Activated naive CD4-positive, alpha-beta T cell treated with anti-CD3 and anti-CD28 coated beads, Interleukin-2, amount 50 U/mL, for 24 hours (primary cell): ENCODE measurements around the gene GLCE.

Source experiments
- H3K27ac Mint-ChIP-seq: one replicate; pipeline ENCODE4 v1.8.0; 2021; ENCODE audit warnings: mild to moderate bottlenecking, mixed read lengths
- H3K27me3 Mint-ChIP-seq: one replicate; pipeline ENCODE4 v1.8.0; 2021; ENCODE audit warnings: mixed read lengths
- H3K36me3 Mint-ChIP-seq: one replicate; pipeline ENCODE4 v1.8.0; 2021; ENCODE audit warnings: mixed read lengths
- H3K4me1 Mint-ChIP-seq: one replicate; pipeline ENCODE4 v1.8.0; 2021; ENCODE audit warnings: mixed read lengths
- H3K4me3 Mint-ChIP-seq: one replicate; pipeline ENCODE4 v1.8.0; 2021; ENCODE audit warnings: mild to moderate bottlenecking, mixed read lengths
- H3K9me3 Mint-ChIP-seq: one replicate; pipeline ENCODE4 v1.8.0; 2021; ENCODE audit warnings: mixed read lengths

GLCE gene

DNA sequence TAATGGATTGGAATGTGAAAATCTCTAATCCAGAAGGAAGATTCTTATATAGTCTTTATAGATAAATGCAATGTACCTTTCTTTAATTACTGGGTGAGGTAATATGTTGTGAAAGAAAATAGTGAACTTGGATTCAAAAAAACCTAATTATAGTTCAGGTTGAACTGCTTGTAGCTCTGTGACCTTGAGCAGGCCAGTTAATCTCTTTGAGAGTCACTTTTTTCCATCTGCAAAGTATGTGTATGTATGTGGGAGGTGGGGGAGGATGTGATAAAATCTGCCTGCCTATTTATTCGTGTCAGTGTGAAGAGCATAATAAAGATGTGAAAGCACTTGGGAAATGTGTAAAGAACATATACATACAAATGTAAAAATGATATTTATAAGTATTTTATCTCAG, 34.4 kb downstream of the GLCE start:
- Mint-ChIP-seq H3K4me1 (peaks cover 26% of the 10 kb centered on the region), H3K27me3 (no peaks in the 10 kb centered on the region), H3K9me3 (peaks cover 6% of the 10 kb centered on the region), H3K27ac (no peak overlapping the region), H3K36me3 (peaks cover 16% of the 10 kb centered on the region), H3K4me3 (no peak overlapping the region)

DNA sequence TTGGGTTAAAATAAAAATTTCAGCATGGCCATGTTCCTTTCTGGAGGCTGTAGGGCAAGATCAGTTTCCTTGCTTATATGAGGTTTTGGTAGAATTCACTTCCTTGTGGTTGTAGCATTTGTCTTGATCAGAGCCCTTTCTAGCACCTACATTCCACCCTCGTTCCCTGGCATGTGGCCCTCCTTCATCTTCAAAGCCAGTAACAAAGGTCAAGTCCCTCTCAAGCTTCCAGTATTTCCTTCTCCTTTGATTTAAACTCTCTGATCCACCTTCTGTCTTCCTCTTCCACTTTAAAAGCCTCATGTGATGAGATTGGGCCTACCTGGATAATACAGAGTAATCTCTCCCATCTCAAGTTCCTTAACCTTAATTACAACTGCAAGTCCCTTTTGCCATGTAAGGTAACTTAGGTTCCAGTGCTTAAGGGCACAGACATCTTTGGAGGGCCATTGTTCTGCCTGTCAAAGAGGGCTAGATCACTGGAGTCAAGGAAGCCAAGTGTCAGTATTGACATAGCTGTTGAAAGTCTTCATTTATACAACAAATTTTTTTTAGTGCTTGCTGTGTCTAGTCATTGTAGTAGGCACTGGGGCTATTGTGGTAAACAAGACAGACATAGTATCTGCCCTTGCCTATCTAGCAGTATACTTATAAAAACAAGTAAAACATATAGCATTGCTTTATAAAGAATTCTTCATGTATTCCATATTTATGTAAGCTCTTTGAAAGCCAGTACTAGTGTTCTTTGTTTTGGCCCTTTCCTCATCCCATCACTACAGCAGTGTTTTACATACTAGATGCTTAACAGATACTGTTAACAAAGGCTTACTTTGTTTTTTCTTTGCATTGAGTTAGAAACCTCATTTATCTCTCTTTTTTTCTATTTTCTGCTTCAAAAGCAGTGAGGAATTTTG, 40.7 kb downstream of the GLCE start:
- Mint-ChIP-seq H3K9me3 (no peaks in the 10 kb centered on the region), H3K27ac (no peak overlapping the region), H3K36me3 (peaks cover 13% of the 10 kb centered on the region), H3K4me3 (no peak overlapping the region), H3K27me3 (no peaks in the 10 kb centered on the region), H3K4me1 (no peaks in the 10 kb centered on the region)

DNA sequence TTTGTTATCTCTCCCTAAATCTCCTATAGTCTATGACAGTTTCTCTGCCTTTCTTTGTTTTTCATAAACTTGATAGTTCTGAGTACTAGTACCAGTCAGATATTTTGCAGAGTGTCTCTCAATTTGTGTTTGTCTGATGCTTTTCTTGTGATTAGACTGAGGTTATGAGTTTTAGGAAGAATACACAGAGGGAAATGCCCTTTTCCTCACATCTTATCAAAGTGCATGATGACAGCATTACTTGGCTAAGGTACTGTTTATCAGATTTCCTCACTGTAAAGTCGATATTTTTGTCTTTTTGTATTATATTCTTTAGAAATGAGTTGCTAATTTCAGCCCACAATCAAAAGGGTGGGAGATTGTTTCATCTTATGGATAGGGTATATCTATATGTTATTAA, 45.6 kb downstream of the GLCE start:
- Mint-ChIP-seq H3K36me3 (peaks cover 11% of the 10 kb centered on the region), H3K27me3 (no peaks in the 10 kb centered on the region), H3K9me3 (peaks cover 6% of the 10 kb centered on the region), H3K4me1 (peaks cover 4% of the 10 kb centered on the region), H3K4me3 (no peak overlapping the region), H3K27ac (no peak overlapping the region)

DNA sequence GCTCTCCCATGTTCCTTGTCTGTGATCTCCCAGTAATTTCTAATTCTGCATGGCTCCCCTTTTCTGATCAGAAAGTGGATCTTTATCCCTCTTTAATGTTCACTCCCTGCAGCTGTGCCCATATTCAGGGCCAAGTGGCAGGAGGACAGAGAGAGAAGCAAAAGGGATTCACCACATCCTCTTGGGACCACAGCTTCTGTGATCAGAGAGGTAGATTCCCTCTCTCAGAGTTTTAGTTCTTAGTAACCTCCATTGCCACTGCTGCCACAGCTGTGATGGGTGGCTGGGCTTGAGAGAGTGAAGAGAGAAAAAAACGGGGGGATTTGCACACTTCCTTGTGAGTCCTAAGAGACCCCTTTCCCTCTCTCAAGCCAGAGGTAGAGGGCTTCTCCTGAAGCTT, 49.2 kb downstream of the GLCE start:
- Mint-ChIP-seq H3K27me3 (no peaks in the 10 kb centered on the region), H3K9me3 (peaks cover 6% of the 10 kb centered on the region), H3K4me3 (no peak overlapping the region), H3K4me1 (peaks cover 4% of the 10 kb centered on the region), H3K27ac (no peak overlapping the region), H3K36me3 (peaks cover 13% of the 10 kb centered on the region)

DNA sequence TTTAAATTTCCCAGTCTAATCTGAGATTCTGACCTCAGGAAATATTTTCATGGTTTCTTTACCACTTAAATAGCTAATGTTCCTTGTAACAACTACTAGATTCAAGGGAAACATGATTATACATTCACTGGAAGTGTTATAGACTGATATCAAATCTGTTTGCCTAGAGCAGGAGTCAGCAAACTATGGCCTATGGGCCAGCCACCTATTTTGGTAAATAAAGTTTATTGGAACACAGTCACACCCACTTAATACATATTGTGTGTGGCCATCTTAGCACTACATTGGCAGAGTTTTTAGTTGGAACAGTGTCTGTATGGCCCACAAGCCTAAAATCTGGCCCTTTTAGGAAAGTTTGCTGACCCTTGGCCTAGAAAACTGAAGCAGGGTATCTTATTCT, 50.1 kb downstream of the GLCE start:
- Mint-ChIP-seq H3K4me3 (no peak overlapping the region), H3K27me3 (no peaks in the 10 kb centered on the region), H3K27ac (no peak overlapping the region), H3K36me3 (peaks cover 15% of the 10 kb centered on the region), H3K4me1 (peaks cover 4% of the 10 kb centered on the region), H3K9me3 (peaks cover 6% of the 10 kb centered on the region)

DNA sequence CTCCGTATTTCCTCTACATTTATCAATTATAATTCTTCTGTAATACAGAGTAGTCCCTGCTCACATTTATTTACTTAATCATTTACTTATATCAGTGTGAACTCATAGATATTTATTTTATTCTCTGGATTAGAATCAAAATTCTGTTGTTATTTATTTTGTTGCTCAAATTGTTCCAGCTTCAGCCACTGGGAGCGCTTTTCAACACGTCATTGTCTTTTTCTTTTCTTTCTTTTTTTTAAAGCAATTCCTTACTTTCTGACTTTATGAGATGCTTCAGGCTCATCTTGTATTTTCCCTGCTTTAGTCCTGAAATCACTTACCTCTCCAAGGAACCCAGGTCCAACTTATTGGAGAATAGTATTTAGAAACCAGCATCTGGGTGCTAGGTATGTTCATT, 53.4 kb downstream of the GLCE start:
- Mint-ChIP-seq H3K36me3 (peaks cover 7% of the 10 kb centered on the region), H3K4me3 (no peak overlapping the region), H3K9me3 (no peaks in the 10 kb centered on the region), H3K27me3 (no peaks in the 10 kb centered on the region), H3K4me1 (peaks cover 4% of the 10 kb centered on the region), H3K27ac (no peak overlapping the region)

DNA sequence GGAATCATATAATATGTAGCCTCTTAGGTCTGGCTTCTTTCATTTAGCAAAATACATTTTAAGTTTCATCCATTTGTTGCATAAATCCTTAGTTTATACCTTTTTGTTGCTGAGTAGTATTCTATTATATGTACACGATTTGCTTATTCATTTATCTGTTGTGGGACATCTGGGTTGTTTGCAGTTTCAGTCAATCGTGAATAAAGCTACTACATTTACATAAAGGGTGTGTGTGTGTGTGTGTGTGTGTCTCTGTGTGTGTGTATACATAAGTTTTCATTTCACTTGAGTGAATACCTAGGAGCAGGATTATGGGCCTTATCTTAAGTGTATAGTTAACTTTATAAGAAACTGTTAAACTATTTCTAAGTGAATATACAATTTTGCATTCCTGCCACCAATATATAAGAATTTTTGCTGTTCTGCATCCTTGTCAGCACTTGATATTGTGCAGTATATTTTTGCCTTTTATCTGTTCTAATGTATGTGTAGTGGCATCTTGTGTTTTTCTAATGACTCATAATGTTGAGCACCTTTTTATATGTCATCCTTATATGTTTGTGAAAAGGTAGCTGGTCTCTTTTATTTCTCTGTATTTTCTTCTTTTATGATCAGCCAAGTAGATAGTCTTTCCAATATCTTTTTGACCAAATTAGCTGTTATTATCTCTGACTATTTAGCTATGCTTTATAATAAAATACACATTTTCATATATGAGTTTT, 55.0 kb downstream of the GLCE start:
- no peak overlapping the region for H3K4me3 Mint-ChIP-seq

DNA sequence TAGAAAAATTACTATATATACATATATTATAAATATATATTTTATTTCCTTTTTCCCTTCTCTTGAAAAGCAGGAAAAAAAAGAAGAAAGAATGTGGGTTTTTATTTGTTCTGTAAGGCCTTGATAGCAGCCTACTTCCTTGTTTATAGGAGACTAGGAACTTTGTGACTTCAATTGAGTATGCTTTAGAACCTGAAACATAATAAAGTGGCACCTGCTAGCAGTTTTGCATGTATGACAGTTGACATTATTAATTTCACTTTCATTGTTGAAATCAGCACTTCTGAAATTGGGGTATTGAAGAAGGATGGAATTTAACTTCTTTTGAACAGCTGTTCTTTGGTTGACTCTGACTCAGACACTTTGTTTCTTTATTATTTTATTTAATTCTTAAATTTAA, 56.9 kb downstream of the GLCE start:
- no peak overlapping the region for H3K4me3 Mint-ChIP-seq
- peaks cover 11% of the 10 kb centered on the region for H3K36me3 Mint-ChIP-seq
- H3K9me3 Mint-ChIP-seq: peaks cover 6% of the 10 kb centered on the region
- no peaks in the 10 kb centered on the region for H3K27me3 Mint-ChIP-seq
- H3K4me1 Mint-ChIP-seq: no peaks in the 10 kb centered on the region
- H3K27ac Mint-ChIP-seq: no peak overlapping the region

More for the DNA sequence above, 55.0 kb downstream of the GLCE start:
- no peaks in the 10 kb centered on the region for H3K4me1 Mint-ChIP-seq
- H3K27ac Mint-ChIP-seq: no peak overlapping the region
- no peaks in the 10 kb centered on the region for H3K27me3 Mint-ChIP-seq
- peaks cover 3% of the 10 kb centered on the region for H3K9me3 Mint-ChIP-seq
- H3K36me3 Mint-ChIP-seq: peaks cover 7% of the 10 kb centered on the region

DNA sequence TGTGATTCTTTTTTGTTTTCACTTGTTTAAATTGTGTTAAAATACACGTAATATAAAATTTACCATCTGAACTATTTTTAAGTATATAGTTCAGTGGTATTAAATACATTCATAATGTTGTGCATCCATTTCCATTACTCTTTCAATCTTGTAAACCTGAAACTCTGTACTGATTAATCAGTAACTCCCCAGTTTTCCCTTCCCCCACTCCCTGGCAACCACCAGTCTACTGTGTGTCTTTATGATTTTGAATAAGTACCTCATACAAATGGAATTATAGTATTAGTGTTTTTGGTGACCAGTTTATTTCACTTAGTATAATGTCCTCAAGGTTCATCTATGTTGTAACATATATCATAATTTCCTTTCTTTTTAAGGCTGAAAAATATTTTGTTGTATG, 59.3 kb downstream of the GLCE start:
- no peak overlapping the region for H3K4me3 Mint-ChIP-seq
- peaks cover 23% of the 10 kb centered on the region for H3K36me3 Mint-ChIP-seq
- no peaks in the 10 kb centered on the region for H3K27me3 Mint-ChIP-seq
- H3K27ac Mint-ChIP-seq: no peak overlapping the region
- peaks cover 15% of the 10 kb centered on the region for H3K9me3 Mint-ChIP-seq
- no peaks in the 10 kb centered on the region for H3K4me1 Mint-ChIP-seq

DNA sequence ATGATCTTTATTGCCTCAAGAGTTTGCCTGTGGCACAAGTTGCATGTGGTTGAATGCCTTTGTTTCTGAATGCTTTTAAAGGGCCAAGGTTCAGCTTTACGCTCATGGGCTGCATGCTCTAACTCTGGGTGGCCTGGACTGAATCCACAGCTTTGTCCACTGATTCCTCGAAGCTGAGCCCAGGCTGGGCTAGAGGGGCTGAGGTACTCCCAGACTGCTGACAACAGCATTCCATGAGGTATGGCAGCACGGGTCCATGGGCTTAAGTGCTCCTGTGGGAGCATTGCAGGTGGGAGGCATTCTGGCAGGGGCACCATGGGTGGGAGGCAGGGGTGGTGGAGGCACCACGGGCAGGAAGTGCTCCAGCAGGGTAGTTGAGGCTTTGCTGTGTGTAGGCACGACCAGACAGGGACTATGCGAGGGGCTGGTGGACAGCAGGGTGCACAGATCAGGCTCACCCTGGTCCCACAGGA, 61.6 kb downstream of the GLCE start:
- no peaks in the 10 kb centered on the region for H3K4me1 Mint-ChIP-seq
- no peak overlapping the region for H3K4me3 Mint-ChIP-seq
- H3K27ac Mint-ChIP-seq: no peak overlapping the region
- H3K36me3 Mint-ChIP-seq: peaks cover 21% of the 10 kb centered on the region
- no peaks in the 10 kb centered on the region for H3K27me3 Mint-ChIP-seq
- H3K9me3 Mint-ChIP-seq: peaks cover 15% of the 10 kb centered on the region

DNA sequence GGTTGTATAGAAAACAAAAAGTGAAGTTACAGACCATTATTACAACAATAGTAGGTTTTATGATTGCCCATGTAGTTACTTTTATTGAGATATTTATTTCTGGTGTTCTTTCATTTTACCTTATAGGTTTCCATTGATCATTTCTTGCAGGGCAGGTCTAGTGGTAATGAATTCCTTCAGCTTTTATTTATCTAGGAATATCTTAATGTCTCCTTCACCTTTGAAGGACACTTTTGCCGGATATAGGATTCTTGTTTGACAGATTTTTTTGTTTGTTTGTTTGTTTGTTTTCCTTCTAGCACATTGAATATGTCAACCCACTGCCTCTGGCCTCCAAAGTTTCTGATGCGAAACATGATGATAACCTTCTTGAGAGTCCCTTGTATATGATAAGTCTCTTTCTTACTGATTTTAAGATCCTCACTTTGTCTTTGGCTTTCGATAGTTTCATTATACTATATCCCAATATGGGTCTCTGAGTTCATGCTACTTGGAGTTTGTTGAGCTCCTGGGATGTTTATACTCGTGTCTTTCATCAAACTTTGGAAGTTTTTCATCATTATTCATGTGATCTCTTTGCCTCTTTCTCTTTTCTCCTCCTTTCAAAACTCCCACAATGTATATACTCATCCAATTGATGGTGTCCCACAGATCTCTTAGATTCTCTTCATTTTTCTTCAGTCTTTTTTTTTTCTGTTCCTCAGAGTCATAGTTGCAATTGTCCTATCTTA, 62.8 kb downstream of the GLCE start:
- peaks cover 15% of the 10 kb centered on the region for H3K9me3 Mint-ChIP-seq
- H3K27me3 Mint-ChIP-seq: no peaks in the 10 kb centered on the region
- peaks cover 22% of the 10 kb centered on the region for H3K36me3 Mint-ChIP-seq
- no peak overlapping the region for H3K27ac Mint-ChIP-seq
- H3K4me1 Mint-ChIP-seq: no peaks in the 10 kb centered on the region
- H3K4me3 Mint-ChIP-seq: no peak overlapping the region

DNA sequence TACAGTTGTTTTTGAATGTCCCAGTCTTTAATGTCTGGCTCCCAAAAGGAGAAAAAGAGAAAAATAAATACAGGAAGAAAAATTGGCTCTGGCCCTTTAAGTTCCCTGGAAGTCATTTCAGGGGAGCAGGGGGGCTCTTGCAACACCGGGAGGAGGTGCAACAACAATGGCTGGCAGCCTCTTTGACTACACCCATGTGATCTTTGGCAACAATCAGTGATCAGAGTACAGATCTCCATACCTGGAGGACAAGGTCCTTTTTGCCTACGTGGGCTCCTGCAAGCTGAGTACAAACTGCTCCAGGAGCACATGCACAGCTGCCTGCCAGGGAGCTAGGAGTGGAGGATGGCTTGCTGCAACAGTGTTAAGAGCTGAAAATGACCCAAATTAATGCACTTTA, 63.9 kb downstream of the GLCE start:
- Mint-ChIP-seq H3K27me3 (no peaks in the 10 kb centered on the region), H3K27ac (no peak overlapping the region), H3K36me3 (peaks cover 28% of the 10 kb centered on the region), H3K4me3 (no peak overlapping the region), H3K4me1 (no peaks in the 10 kb centered on the region), H3K9me3 (peaks cover 15% of the 10 kb centered on the region)

DNA sequence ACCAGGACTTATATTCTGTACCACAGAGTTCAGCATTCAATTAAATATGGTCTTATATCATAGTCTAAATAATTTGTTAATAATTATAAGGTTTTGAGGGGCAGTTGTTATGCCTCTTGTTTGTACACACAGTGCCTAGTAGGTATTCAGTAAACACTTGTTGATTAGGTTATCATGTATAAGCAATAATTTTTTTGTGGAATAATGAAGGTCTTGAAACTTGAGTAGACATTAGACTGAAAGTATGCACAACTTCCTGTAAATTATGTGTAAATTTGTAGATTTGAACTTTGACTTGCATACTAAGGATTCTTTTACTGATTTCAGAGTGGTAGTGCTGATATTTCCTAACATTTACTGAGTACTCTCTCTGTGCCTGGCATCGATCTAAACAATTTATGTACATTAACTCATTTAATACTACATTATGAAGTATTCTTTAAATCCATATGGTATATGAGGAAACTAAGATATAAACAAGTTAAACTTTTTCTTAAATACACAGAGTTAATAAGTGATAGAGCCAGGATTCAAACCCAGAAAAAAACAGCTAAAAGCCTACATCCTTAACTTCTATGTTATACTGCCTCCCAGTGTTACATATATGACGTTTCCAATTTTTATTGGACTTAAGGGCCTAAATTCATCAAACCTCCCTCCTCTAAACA, 65.1 kb downstream of the GLCE start:
- Mint-ChIP-seq H3K27ac (no peak overlapping the region), H3K36me3 (peaks cover 30% of the 10 kb centered on the region), H3K9me3 (peaks cover 12% of the 10 kb centered on the region), H3K4me1 (no peaks in the 10 kb centered on the region), H3K27me3 (no peaks in the 10 kb centered on the region), H3K4me3 (no peak overlapping the region)

DNA sequence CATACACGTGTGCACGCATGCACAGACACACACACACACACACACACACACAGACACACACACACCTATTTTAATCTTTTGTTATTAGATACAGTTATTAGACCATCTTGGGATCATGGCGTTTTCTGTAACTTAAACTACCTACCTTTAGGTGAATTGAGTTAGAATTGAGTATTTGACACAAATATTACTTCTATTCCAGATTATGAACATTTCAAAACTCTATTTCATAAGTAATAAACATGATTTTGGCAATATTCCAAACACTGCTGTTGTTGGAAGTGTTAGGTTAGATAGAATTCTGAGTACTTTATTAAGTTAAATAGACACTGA, 65.6 kb downstream of the GLCE start:
- no peaks in the 10 kb centered on the region for H3K4me1 Mint-ChIP-seq
- no peak overlapping the region for H3K4me3 Mint-ChIP-seq
- H3K27ac Mint-ChIP-seq: no peak overlapping the region
- peaks cover 29% of the 10 kb centered on the region for H3K36me3 Mint-ChIP-seq
- peaks cover 9% of the 10 kb centered on the region for H3K9me3 Mint-ChIP-seq
- H3K27me3 Mint-ChIP-seq: no peaks in the 10 kb centered on the region

DNA sequence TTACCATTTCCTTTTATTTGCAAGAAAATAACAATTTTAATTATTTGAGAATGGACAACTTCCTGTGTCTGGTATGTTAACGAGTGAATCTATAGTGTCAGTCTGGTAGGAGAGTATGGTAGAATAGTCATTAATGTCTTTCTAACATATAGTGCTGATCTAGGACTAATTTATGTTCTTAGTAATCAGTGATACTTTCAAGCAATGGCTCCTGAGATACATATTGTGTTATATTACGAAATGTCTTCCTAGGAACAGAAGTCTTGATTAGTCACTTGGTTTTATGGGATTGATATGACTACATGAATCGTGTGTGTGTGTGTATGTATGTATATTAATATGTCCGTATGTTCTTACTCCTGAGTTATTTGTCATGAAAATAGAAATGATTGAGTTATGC, 71.7 kb downstream of the GLCE start:
- H3K36me3 Mint-ChIP-seq: peaks cover 12% of the 10 kb centered on the region
- H3K4me3 Mint-ChIP-seq: no peak overlapping the region
- no peaks in the 10 kb centered on the region for H3K4me1 Mint-ChIP-seq
- no peaks in the 10 kb centered on the region for H3K9me3 Mint-ChIP-seq
- no peaks in the 10 kb centered on the region for H3K27me3 Mint-ChIP-seq
- H3K27ac Mint-ChIP-seq: no peak overlapping the region
